HUES48 (cell line): ENCODE data around the gene PSTPIP1.

Source experiments
- H3K27ac ChIP-seq: one replicate; pipeline ENCODE4 v1.7.0; 2013; ENCODE audit warnings: low read depth, low read length, inconsistent platforms
- H3K27me3 ChIP-seq: 2 replicates; pipeline ENCODE4 v1.6.1; 2013; ENCODE audit warnings: mild to moderate bottlenecking, low read length; ENCODE audit not compliant: control insufficient read depth, insufficient read depth
- H3K36me3 ChIP-seq: 2 replicates; pipeline ENCODE4 v1.6.1; 2013; ENCODE audit warnings: low read length; ENCODE audit not compliant: control insufficient read depth, insufficient read depth
- H3K4me1 ChIP-seq: 2 replicates; pipeline ENCODE4 v1.6.1; 2013; ENCODE audit warnings: mild to moderate bottlenecking, low read length; ENCODE audit not compliant: control insufficient read depth, insufficient read depth
- H3K4me3 ChIP-seq: 2 replicates; pipeline ENCODE4 v1.5.1; 2013; ENCODE audit warnings: mild to moderate bottlenecking, low read depth, low read length
- H3K9ac ChIP-seq: 2 replicates; pipeline ENCODE4 v1.6.1; 2013; ENCODE audit warnings: mild to moderate bottlenecking, low read depth, low read length, moderate library complexity
- H3K9me3 ChIP-seq: 2 replicates; pipeline ENCODE4 v1.6.1; 2013; ENCODE audit warnings: low read length; ENCODE audit not compliant: control insufficient read depth, insufficient read depth

Gene PSTPIP1

DNA sequence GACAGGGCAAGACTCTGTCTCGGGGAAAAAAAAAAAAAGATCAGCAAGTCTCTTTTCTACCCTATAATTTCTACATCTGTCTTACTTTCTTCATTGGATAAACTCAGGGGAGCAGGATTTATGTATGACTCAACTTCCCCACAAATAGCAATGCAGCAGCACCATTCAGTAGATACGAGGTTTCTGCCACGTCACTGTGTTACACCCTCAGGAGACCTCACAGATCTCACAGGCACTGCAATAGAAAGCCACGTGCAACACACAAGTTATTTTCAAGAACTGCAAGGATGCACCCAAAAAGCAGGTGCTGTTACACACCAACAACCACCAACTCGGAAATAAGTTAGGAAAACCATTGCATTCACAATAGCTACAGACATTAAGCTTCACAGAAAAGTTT lies 45.7 kb downstream of the PSTPIP1 start:
- 0 out of 2 replicates have a peak, but pooled peaks cover 4% of the 10 kb centered on the region for H3K9me3 ChIP-seq
- H3K27me3 ChIP-seq = no peaks in the 10 kb centered on the region
- H3K36me3 ChIP-seq = peaks cover 38% of the 10 kb centered on the region
- no peaks in the 10 kb centered on the region for H3K4me1 ChIP-seq
- no peak overlapping the region for H3K27ac ChIP-seq
- H3K9ac ChIP-seq = no peak overlapping the region
- H3K4me3 ChIP-seq = no peak overlapping the region

DNA sequence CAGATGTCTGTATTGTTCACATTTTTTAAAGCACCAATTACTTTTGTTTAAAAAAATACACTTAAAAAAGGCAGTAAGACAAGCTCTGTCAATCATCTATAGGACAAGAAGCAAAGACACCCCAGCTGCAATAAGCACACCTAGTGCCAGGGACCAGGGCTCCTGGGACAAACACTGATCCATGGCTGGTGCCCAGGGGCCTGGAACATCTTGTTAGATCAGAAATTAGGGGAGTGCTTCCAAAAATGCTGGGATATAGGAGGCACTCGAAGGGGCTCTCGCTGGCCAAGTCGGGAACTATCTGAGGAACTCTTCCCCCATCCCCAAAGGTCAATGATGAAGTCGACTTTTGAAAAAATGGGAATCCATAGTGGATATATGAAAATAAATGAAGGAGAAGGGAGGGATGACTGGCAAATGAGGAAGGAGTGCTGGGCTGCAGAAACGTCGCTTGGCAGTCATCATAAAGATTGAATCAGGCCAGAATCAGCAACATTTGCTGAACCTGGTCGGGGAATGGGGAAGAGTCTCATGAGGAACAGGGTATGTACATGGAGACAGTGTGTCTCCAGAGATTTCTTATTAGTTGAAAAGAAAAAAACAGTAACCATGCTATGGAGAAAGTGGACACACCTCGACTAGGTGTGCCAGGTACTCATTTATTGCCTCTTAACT lies 47.5 kb downstream of the PSTPIP1 start:
- 0 out of 2 replicates have a peak, but pooled peaks cover 4% of the 10 kb centered on the region for H3K9me3 ChIP-seq
- H3K36me3 ChIP-seq = peaks cover 55% of the 10 kb centered on the region
- no peak overlapping the region for H3K9ac ChIP-seq
- no peaks in the 10 kb centered on the region for H3K4me1 ChIP-seq
- no peak overlapping the region for H3K4me3 ChIP-seq
- no peaks in the 10 kb centered on the region for H3K27me3 ChIP-seq
- H3K27ac ChIP-seq = no peak overlapping the region

DNA sequence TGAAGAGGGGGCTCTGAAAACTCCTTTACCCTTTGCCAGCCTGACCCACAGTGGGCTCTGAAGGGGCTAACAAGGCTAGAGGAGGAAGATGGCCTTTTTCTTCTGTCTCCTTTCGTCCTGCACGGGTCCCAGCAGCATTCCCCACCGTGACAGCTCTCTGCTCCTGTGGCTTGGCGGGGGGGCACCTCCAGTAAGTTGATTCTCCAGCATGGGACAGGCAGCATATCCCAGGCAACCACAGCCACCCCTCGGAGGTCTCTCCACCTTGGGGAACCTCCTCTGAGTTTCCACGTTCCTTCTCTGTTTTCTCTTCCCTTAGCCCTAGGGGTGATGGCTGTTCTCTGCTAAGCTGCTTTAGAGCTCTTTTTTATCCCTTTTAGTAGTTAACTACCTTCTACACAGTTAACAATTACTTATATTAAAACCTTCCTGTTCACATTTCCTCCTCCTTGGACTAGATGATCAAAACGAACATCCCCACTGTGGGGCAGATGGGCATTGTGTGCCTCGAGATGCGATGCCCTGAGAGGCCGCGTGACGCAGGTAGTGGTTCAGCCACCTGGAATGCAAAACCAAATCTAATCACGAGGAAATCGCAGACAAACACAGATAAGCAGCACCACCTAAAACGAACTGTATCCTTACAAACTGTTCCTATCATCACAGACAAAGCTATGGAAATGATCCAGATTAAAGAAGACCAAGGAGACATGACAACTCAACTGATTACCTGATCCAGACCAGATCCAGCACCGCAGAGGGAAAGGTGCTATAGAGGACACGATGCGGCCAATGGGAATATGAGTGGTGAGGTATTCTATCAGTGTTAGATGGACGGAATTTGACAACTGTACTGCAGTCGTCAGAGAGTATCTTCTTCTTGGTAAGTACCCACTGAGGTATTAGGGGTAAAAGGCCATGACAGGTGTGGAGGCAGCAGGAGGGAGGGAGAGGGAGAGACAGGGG lies 48.3 kb downstream of the PSTPIP1 start:
- Histone ChIP-seq H3K36me3 (peaks cover 64% of the 10 kb centered on the region), H3K27ac (no peak overlapping the region), H3K4me1 (no peaks in the 10 kb centered on the region), H3K9ac (no peak overlapping the region), H3K4me3 (no peak overlapping the region), H3K27me3 (no peaks in the 10 kb centered on the region), H3K9me3 (no peaks in the 10 kb centered on the region)

DNA sequence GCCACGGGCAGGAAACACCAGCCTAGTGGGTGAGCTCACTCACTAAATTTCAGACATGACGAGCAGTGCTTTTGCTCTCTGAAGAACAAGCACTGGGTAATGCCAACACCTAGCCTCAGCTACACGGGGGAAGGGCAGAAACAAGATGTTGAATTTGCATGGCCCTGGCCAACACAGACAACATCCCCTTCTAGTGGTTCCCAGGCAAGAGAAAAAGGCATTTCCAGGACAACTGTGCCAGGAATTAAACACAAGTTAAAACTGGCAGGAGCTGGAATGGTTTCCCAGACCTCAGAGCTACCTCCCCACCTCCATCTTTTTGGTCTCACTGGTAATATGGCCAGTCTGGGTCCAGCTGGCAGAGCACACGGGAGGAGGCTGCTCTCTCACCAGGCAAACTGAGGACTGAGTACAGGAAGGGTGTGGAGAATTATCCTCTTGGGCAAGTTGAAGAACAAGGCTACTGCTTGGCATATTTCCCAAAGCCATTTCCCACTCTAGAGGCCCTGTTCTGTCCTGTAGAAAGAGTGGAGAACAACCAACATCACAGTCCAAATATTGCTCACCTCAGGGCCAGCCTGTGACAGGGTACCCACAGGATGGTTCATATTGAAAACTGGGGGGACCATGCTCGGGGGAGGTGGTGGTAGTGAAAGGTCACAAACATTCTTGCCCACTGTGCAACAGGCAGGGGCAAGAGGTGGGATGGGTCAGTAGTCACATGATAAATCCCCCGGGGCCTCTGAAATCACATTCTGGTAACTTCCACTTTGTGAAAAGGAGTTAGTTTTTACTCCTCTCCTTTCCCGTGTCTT lies 49.5 kb downstream of the PSTPIP1 start:
- H3K4me1 ChIP-seq = no peaks in the 10 kb centered on the region
- no peak overlapping the region for H3K27ac ChIP-seq
- no peaks in the 10 kb centered on the region for H3K9me3 ChIP-seq
- H3K4me3 ChIP-seq = no peak overlapping the region
- peaks cover 72% of the 10 kb centered on the region for H3K36me3 ChIP-seq
- no peak overlapping the region for H3K9ac ChIP-seq
- no peaks in the 10 kb centered on the region for H3K27me3 ChIP-seq

DNA sequence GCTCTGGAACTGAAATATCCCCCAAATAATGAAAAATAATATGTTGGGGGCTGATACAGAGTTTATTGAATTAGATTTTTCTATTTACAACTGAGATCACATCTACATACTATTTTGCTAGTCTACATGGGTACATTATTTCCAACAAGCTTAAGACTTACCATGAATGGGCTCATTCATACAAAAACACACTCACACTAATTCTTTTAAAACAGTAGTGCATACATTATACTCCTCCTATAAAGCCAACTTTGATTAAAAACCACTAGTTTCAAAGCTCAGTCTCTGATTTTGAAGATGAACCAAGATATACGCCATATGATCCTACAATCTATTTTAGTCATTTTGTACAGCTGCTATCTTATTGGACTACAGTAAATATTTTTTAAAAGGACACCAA lies 51.1 kb downstream of the PSTPIP1 start:
- peaks cover 84% of the 10 kb centered on the region for H3K36me3 ChIP-seq
- H3K4me1 ChIP-seq = no peaks in the 10 kb centered on the region
- H3K27ac ChIP-seq = no peak overlapping the region
- H3K9me3 ChIP-seq = no peaks in the 10 kb centered on the region
- no peak overlapping the region for H3K4me3 ChIP-seq
- H3K9ac ChIP-seq = no peak overlapping the region
- H3K27me3 ChIP-seq = no peaks in the 10 kb centered on the region

DNA sequence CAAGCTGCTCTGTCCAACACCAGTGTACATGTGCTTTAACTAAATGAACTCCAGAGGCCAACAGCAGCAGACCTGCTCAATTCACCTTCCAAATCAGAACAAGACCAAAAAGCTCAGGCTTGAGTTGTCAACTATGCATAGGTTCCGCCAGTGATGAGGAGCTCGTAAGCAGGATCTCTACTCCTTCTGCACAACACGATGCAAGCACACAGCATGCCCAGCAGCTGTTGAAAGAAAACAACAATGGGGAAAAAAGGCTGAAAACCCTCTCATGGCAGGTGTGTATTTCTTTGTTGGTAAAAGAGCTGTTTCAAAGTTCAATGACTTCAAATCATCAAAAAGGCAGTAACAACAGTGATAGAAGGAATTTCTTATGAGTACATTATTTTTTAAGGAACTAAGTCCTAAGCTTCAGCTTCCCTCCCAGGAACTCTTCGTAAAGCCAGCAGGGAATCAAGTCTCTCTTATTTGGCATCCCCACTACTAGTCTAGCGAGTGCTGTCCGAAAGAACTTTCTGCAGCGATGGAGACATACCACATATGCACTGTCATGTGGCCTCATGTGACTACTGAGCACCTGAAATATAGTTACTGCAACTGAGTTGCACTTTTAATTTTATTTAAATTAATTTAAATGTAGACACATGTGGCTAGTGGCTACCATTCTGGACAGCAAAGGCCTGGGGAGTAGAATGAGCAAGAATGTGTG lies 51.9 kb downstream of the PSTPIP1 start:
- Histone ChIP-seq H3K9me3 (no peaks in the 10 kb centered on the region), H3K27ac (no peak overlapping the region), H3K4me1 (no peaks in the 10 kb centered on the region), H3K9ac (no peak overlapping the region), H3K4me3 (no peak overlapping the region), H3K27me3 (no peaks in the 10 kb centered on the region), H3K36me3 (peaks cover 87% of the 10 kb centered on the region)

DNA sequence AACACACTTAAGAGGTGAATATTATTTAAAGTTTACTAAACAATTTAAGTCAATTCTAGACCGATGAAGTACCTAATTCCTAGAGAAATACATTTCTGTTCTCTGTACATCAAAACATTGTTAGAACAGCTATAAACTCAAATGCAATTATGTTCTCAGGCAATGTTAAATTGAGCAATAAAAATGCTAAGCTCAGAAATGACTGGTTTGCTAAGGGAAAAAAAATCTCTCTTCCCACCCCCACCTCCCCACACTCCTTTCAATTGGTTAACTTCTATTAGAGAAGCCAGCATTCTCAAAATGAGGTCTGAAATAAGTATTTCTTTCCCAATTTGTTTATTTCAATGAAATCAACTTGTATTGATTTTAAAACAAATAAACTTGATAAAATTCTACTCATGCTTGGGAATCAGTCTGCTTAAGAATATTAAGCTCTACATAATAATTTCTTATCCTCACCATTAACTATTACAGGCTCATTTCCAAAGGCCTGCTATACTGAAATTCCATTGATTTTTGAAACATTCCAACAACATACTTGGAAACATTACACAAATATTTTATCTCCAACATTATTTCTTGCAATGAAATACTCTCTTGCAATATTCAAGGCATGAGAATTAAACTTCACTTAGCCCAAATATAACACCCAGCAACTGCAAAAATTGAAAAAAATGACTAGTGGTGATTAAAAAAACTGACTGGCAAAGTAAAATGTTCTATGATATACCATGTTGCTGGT lies 53.4 kb downstream of the PSTPIP1 start:
- Histone ChIP-seq H3K4me1 (peaks cover 4% of the 10 kb centered on the region; the same call in 1 of the 2 replicates), H3K27me3 (no peaks in the 10 kb centered on the region), H3K9me3 (no peaks in the 10 kb centered on the region), H3K4me3 (no peak overlapping the region), H3K9ac (no peak overlapping the region), H3K27ac (no peak overlapping the region), H3K36me3 (peaks cover 84% of the 10 kb centered on the region)

DNA sequence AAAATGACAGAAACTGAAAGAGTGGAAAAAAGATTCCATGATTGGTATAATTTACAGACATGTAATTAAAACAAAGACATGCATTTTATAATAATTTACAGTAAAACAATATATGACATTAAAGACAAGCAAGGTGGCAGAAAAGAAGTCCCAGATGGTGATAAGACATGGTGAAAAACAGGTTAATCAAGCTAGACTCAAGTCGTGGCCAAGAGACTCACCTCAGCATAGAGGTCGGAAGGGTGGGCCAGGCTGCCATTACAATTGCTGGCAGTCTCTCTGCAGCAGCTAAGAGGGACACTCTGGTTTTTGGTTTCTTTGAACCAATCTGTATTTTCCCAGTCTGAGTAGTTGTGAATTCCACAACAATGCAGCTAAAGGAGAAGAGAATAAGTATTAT lies 57.6 kb downstream of the PSTPIP1 start:
- Histone ChIP-seq H3K27ac (no peak overlapping the region), H3K4me1 (peaks cover 20% of the 10 kb centered on the region), H3K9ac (no peak overlapping the region), H3K9me3 (no peaks in the 10 kb centered on the region), H3K36me3 (peaks cover 46% of the 10 kb centered on the region), H3K27me3 (no peaks in the 10 kb centered on the region), H3K4me3 (no peak overlapping the region)

DNA sequence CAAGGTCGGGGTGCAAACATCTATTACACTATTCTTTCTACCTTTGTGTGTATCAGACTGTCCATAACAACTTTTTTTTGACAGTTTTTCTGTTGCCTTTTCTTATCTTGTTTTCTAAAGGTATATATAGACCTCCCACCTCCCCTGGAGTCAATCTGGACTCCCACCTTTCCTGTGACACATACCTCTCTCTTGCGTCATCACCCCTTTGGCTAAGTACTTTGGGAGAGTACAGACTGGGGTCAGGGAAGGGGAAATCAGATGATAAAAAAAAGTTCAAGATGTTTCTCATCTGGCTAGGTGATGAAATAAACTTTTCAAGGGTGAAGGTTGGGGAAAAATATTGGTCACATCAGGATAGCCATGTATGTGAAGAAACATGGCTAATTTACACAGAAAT lies 58.8 kb downstream of the PSTPIP1 start:
- Histone ChIP-seq H3K36me3 (peaks cover 35% of the 10 kb centered on the region), H3K4me3 (no peak overlapping the region), H3K27ac (no peak overlapping the region)

DNA sequence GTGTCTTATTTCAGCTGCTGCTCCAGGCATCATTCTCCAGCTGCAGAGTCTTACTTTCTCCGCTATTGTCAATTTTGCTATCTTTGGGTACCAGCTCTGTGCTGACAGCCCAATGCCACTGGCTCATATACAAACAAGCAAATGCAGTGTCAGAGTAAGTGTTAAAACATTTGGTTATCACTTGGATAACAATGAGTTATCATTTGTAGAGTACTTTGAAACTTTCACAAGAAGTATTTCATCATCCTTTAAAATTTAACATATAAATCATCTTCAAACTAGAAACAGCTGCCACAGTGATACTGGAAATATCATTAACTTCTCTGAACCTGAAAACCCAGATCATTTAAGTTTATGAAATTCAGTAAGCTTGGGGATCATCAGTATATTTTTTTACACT lies 62.1 kb downstream of the PSTPIP1 start:
- Histone ChIP-seq H3K27me3 (no peaks in the 10 kb centered on the region), H3K4me1 (peaks cover 28% of the 10 kb centered on the region), H3K27ac (no peak overlapping the region), H3K9me3 (no peaks in the 10 kb centered on the region), H3K9ac (no peak overlapping the region), H3K36me3 (peaks cover 14% of the 10 kb centered on the region), H3K4me3 (no peak overlapping the region)

More for the DNA sequence above, 58.8 kb downstream of the PSTPIP1 start:
- no peaks in the 10 kb centered on the region for H3K9me3 ChIP-seq
- H3K27me3 ChIP-seq = no peaks in the 10 kb centered on the region
- H3K4me1 ChIP-seq = peaks cover 24% of the 10 kb centered on the region
- no peak overlapping the region for H3K9ac ChIP-seq
